ENCODE data around the gene ABCA3. TPM values are rescaled to one million over a fixed set of nuclear protein-coding genes. Genes with fewer than 3 reads are reported as not detected.

The ABCA3 gene
- total and polyA plus RNA-seq, 9 donors, result 2.0 to 11.3 (median 6.9) TPM

- intact Hi-C loops (cut with DNase I), result no loop called here
- Histone ChIP-seq H3K4me1 (ENCODE audit: insufficient read depth) (no peaks in the 10 kb centered on the region), H3K27ac (no peak overlapping the region), H3K27me3 (no peaks in the 10 kb centered on the region), H3K36me3 (no peaks in the 10 kb centered on the region), H3K9me3 (peaks cover 0 to 4% of the 10 kb centered on the region in 2 donors), H3K4me3 (no peak overlapping the region)
- WGBS, 3 donors, result 33 to 40% (median 38%) methylated on average over 3 of the region's 3 CpGs
- TF ChIP-seq CTCF (IDR thresholded peaks at IDR 0.05) (no peak), EP300 (IDR thresholded peaks at IDR 0.05) (no peak), POLR2A (IDR thresholded peaks at IDR 0.05) (no peak)
- DNase-seq, result no peak
These were observed 44.8 kb upstream of the ABCA3 start for GRCh38 chr16:2385190-2385836.

DNA sequence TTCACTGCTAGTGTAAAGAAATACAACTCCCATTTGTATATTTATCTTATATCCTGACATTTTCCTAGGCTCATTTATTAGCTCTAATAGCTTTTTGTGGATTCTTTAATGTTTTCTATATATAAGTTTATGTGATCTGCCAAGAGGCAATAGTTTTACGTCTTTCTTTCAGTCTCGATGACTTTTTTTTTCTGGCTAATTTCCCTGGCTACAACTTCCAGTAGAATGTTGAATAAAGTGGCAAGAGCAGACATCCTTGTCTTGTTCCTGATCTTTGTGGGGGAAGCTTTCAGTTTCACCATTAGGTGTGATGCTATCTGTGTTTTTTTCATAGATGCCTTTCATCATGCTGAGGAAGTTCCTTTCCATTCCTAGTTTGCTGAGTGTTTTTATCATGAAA is 43.9 kb upstream of the ABCA3 start:
- no peaks in the 10 kb centered on the region for H3K27me3 ChIP-seq
- H3K27ac ChIP-seq, result no peak overlapping the region
- H3K36me3 ChIP-seq, result no peaks in the 10 kb centered on the region
- TF ChIP-seq CTCF (IDR thresholded peaks at IDR 0.05) (no peak), EP300 (IDR thresholded peaks at IDR 0.05) (no peak), POLR2A (IDR thresholded peaks at IDR 0.05) (no peak)
- 7 to 18% (median 13%) methylated on average over 2 of the region's 2 CpGs for WGBS, 3 donors
- DNase-seq, result no peak
- H3K9me3 ChIP-seq, result peaks cover 0 to 4% of the 10 kb centered on the region in 2 donors
- intact Hi-C loops (cut with DNase I), result no loop called here
- no peak overlapping the region for H3K4me3 ChIP-seq
- no peaks in the 10 kb centered on the region for H3K4me1 ChIP-seq (ENCODE audit: insufficient read depth)

DNA sequence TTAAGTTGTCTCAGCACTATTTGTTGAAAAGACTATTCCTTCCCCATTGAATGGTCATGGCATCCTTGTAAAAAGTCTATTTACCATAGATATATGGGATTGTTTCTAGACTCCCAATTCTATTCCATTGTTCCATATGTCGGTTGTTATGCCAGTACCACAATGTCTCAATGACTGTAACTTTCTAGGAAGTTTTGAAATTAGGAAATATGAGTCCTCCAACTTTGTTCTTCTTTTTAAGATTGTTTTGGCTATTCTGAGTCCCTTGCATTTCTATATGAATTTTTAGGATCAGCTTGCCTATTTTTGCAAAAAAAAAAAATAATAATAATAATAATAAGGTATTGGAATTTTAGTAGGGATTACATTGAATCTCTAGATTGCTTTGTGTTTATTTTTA is 43.0 kb upstream of the ABCA3 start:
- H3K36me3 ChIP-seq, result no peaks in the 10 kb centered on the region
- H3K27ac ChIP-seq, result no peak overlapping the region
- DNase-seq, result no peak
- WGBS, 3 donors, result 93 to 100% (median 94%) methylated on average over 1 of the region's 1 CpG
- TF ChIP-seq EP300 (IDR thresholded peaks at IDR 0.05) (no peak), POLR2A (IDR thresholded peaks at IDR 0.05) (no peak), CTCF (IDR thresholded peaks at IDR 0.05) (no peak)
- no peak overlapping the region for H3K4me3 ChIP-seq
- no peaks in the 10 kb centered on the region for H3K27me3 ChIP-seq
- H3K4me1 ChIP-seq (ENCODE audit: insufficient read depth), result no peaks in the 10 kb centered on the region
- no peaks in the 10 kb centered on the region for H3K9me3 ChIP-seq
- intact Hi-C loops (cut with DNase I), result no loop called here

- H3K4me3 ChIP-seq, result no peak overlapping the region
- H3K36me3 ChIP-seq, result no peaks in the 10 kb centered on the region
- no peak for TF ChIP-seq CTCF (IDR thresholded peaks at IDR 0.05)
- no peak for TF ChIP-seq EP300 (IDR thresholded peaks at IDR 0.05)
- no peak for TF ChIP-seq POLR2A (IDR thresholded peaks at IDR 0.05)
- no peaks in the 10 kb centered on the region for H3K27me3 ChIP-seq
- intact Hi-C loops (cut with DNase I), result no loop called here
- H3K4me1 ChIP-seq (ENCODE audit: insufficient read depth), result no peaks in the 10 kb centered on the region
- 47 to 53% (median 52%) methylated on average over 3 of the region's 3 CpGs for WGBS, 3 donors
- H3K27ac ChIP-seq, result no peak overlapping the region
- no peak for DNase-seq
- no peaks in the 10 kb centered on the region for H3K9me3 ChIP-seq
These were observed 34.1 kb upstream of the ABCA3 start for GRCh38 chr16:2374644-2375043.
